T-helper 1 cell treated with Interleukin-12 subunit alpha and Interleukin-12 subunit beta and Interleukin-4 antibody, amounts not matched to agents 30 μg/mL and 1 μg/mL, for 36 hours (primary cell): ENCODE data around the gene CFAP99.

Source experiments
- H3K27ac Mint-ChIP-seq: one replicate; pipeline ENCODE4 v1.8.0; 2021; ENCODE audit warnings: mild to moderate bottlenecking, mixed read lengths
- H3K27me3 Mint-ChIP-seq: one replicate; pipeline ENCODE4 v1.8.0; 2021; ENCODE audit warnings: low read depth, mixed read lengths
- H3K36me3 Mint-ChIP-seq: one replicate; pipeline ENCODE4 v1.8.0; 2021; ENCODE audit warnings: low read depth, mixed read lengths
- H3K4me1 Mint-ChIP-seq: one replicate; pipeline ENCODE4 v1.8.0; 2021; ENCODE audit warnings: low read depth, mixed read lengths
- H3K4me3 Mint-ChIP-seq: one replicate; pipeline ENCODE4 v1.8.0; 2021; ENCODE audit warnings: mild to moderate bottlenecking, moderate library complexity, mixed read lengths
- H3K9me3 Mint-ChIP-seq: one replicate; pipeline ENCODE4 v1.8.0; 2021; ENCODE audit warnings: mixed read lengths

Gene CFAP99

GRCh38 chr4:2385516-2385915 lies 33.2 kb upstream of the CFAP99 start:
- H3K4me3 Mint-ChIP-seq = no peak overlapping the region
- H3K9me3 Mint-ChIP-seq = no peaks in the 10 kb centered on the region
- no peak overlapping the region for H3K27ac Mint-ChIP-seq
- peaks cover 12% of the 10 kb centered on the region for H3K27me3 Mint-ChIP-seq
- H3K4me1 Mint-ChIP-seq = peaks cover 4% of the 10 kb centered on the region
- peaks cover 3% of the 10 kb centered on the region for H3K36me3 Mint-ChIP-seq

GRCh38 chr4:2386717-2387116 lies 32.0 kb upstream of the CFAP99 start:
- Mint-ChIP-seq H3K27me3 (peaks cover 16% of the 10 kb centered on the region), H3K36me3 (peaks cover 6% of the 10 kb centered on the region), H3K9me3 (no peaks in the 10 kb centered on the region), H3K4me1 (peaks cover 3% of the 10 kb centered on the region), H3K27ac (no peak overlapping the region), H3K4me3 (no peak overlapping the region)

- no peak overlapping the region for H3K4me3 Mint-ChIP-seq
- H3K27me3 Mint-ChIP-seq = peaks cover 19% of the 10 kb centered on the region
- H3K27ac Mint-ChIP-seq = no peak overlapping the region
- peaks cover 3% of the 10 kb centered on the region for H3K4me1 Mint-ChIP-seq
- peaks cover 6% of the 10 kb centered on the region for H3K36me3 Mint-ChIP-seq
- H3K9me3 Mint-ChIP-seq = no peaks in the 10 kb centered on the region
Observed at GRCh38 chr4:2387218-2387617, 31.5 kb upstream of the CFAP99 start.

GRCh38 chr4:2387829-2388228 lies 30.9 kb upstream of the CFAP99 start:
- Mint-ChIP-seq H3K36me3 (peaks cover 6% of the 10 kb centered on the region), H3K27ac (no peak overlapping the region), H3K4me1 (peaks cover 3% of the 10 kb centered on the region), H3K4me3 (no peak overlapping the region), H3K9me3 (no peaks in the 10 kb centered on the region), H3K27me3 (peaks cover 25% of the 10 kb centered on the region)

GRCh38 chr4:2388429-2389182 lies 30.1 kb upstream of the CFAP99 start:
- Mint-ChIP-seq H3K9me3 (no peaks in the 10 kb centered on the region), H3K4me1 (peaks cover 5% of the 10 kb centered on the region), H3K27me3 (peaks cover 32% of the 10 kb centered on the region), H3K36me3 (peaks cover 6% of the 10 kb centered on the region), H3K27ac (no peak overlapping the region), H3K4me3 (no peak overlapping the region)

- H3K27ac Mint-ChIP-seq = no peak overlapping the region
- no peaks in the 10 kb centered on the region for H3K9me3 Mint-ChIP-seq
- peaks cover 6% of the 10 kb centered on the region for H3K36me3 Mint-ChIP-seq
- H3K27me3 Mint-ChIP-seq = peaks cover 43% of the 10 kb centered on the region
- peaks cover 14% of the 10 kb centered on the region for H3K4me1 Mint-ChIP-seq
- no peak overlapping the region for H3K4me3 Mint-ChIP-seq
Observed at GRCh38 chr4:2389691-2390090, 29.1 kb upstream of the CFAP99 start.

GRCh38 chr4:2390146-2390545 lies 28.6 kb upstream of the CFAP99 start:
- Mint-ChIP-seq H3K27me3 (peaks cover 46% of the 10 kb centered on the region), H3K36me3 (peaks cover 6% of the 10 kb centered on the region), H3K4me1 (peaks cover 14% of the 10 kb centered on the region), H3K4me3 (no peak overlapping the region), H3K9me3 (no peaks in the 10 kb centered on the region), H3K27ac (no peak overlapping the region)

GRCh38 chr4:2390784-2391421 lies 27.9 kb upstream of the CFAP99 start:
- H3K9me3 Mint-ChIP-seq = no peaks in the 10 kb centered on the region
- peaks cover 14% of the 10 kb centered on the region for H3K4me1 Mint-ChIP-seq
- H3K36me3 Mint-ChIP-seq = peaks cover 6% of the 10 kb centered on the region
- no peak overlapping the region for H3K27ac Mint-ChIP-seq
- H3K4me3 Mint-ChIP-seq = no peak overlapping the region
- peaks cover 46% of the 10 kb centered on the region for H3K27me3 Mint-ChIP-seq

- no peaks in the 10 kb centered on the region for H3K9me3 Mint-ChIP-seq
- peaks cover 6% of the 10 kb centered on the region for H3K36me3 Mint-ChIP-seq
- H3K27ac Mint-ChIP-seq = no peak overlapping the region
- peak overlapping the region; percentile 50 for H3K4me3 Mint-ChIP-seq
- peaks cover 16% of the 10 kb centered on the region for H3K4me1 Mint-ChIP-seq
- peaks cover 49% of the 10 kb centered on the region for H3K27me3 Mint-ChIP-seq
Observed at GRCh38 chr4:2393353-2394270, 25.1 kb upstream of the CFAP99 start.

- H3K27ac Mint-ChIP-seq = no peak overlapping the region
- peaks cover 18% of the 10 kb centered on the region for H3K4me1 Mint-ChIP-seq
- no peak overlapping the region for H3K4me3 Mint-ChIP-seq
Observed at GRCh38 chr4:2394528-2394927, 24.2 kb upstream of the CFAP99 start.

GRCh38 chr4:2395038-2395437 lies 23.7 kb upstream of the CFAP99 start:
- H3K27me3 Mint-ChIP-seq = peaks cover 45% of the 10 kb centered on the region
- no peaks in the 10 kb centered on the region for H3K9me3 Mint-ChIP-seq
- H3K4me3 Mint-ChIP-seq = no peak overlapping the region
- H3K36me3 Mint-ChIP-seq = peaks cover 6% of the 10 kb centered on the region
- H3K27ac Mint-ChIP-seq = no peak overlapping the region
- peaks cover 18% of the 10 kb centered on the region for H3K4me1 Mint-ChIP-seq

More at GRCh38 chr4:2394528-2394927, 24.2 kb upstream of the CFAP99 start:
- Mint-ChIP-seq H3K36me3 (peaks cover 6% of the 10 kb centered on the region), H3K9me3 (no peaks in the 10 kb centered on the region), H3K27me3 (peaks cover 49% of the 10 kb centered on the region)

- no peaks in the 10 kb centered on the region for H3K9me3 Mint-ChIP-seq
- no peak overlapping the region for H3K27ac Mint-ChIP-seq
- H3K36me3 Mint-ChIP-seq = peaks cover 6% of the 10 kb centered on the region
- H3K27me3 Mint-ChIP-seq = peaks cover 42% of the 10 kb centered on the region
- H3K4me3 Mint-ChIP-seq = no peak overlapping the region
- H3K4me1 Mint-ChIP-seq = peaks cover 18% of the 10 kb centered on the region
Observed at GRCh38 chr4:2395584-2395983, 23.2 kb upstream of the CFAP99 start.

GRCh38 chr4:2396781-2397368 lies 21.9 kb upstream of the CFAP99 start:
- H3K27me3 Mint-ChIP-seq = peaks cover 33% of the 10 kb centered on the region
- H3K36me3 Mint-ChIP-seq = peaks cover 3% of the 10 kb centered on the region
- peaks cover 25% of the 10 kb centered on the region for H3K4me1 Mint-ChIP-seq
- H3K4me3 Mint-ChIP-seq = no peak overlapping the region
- H3K9me3 Mint-ChIP-seq = no peaks in the 10 kb centered on the region
- no peak overlapping the region for H3K27ac Mint-ChIP-seq
